Measurements from ENCODE around the gene FRS2.

FRS2 gene

GRCh38 chr12:69534389-69534822, 64.2 kb downstream of the FRS2 start:
- no peak for DNase-seq

GRCh38 chr12:69540987-69541386, 70.8 kb downstream of the FRS2 start:
- DNase-seq = no peak

DNA sequence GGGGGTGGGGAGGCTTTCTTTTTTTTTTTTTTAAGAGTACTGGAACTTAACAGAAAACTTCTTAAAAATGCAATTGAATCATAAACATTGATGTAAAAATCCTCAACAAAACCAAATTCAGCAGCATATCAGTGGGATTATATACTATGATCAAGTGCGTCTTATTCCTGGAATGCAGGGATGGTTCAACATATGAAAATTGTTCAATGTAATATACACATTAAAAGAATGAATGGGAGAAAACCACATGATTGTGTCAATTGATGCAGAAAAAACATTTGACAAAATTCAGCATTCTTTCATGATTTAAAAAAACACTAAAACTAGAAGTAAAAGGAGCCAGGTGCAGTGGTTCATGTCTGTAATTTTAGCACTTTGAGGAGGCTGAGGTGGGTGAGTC, 73.9 kb downstream of the FRS2 start:
- DNase-seq = no peak

DNA sequence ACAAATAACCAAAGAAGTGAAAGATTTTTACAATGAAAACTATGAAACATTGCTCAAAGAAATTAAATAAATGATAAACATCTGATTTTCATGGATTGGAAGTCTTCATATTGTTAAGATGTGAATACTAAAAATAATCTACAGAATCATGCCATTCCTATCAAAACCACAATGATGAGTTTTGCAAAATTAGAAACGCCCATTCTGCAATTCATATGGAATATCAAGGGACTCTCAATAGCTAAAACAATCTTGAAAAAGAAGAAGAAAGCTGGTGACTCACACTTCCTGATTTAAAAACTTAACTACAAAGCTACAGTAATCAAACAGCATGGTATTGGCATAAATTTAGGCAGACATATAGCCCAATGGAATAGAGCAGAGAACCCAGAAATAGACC, 74.9 kb downstream of the FRS2 start:
- no peak for DNase-seq

GRCh38 chr12:69546693-69547438, 76.7 kb downstream of the FRS2 start:
- no peak for DNase-seq

GRCh38 chr12:69548687-69549086, 78.5 kb downstream of the FRS2 start:
- no peak for DNase-seq

DNA sequence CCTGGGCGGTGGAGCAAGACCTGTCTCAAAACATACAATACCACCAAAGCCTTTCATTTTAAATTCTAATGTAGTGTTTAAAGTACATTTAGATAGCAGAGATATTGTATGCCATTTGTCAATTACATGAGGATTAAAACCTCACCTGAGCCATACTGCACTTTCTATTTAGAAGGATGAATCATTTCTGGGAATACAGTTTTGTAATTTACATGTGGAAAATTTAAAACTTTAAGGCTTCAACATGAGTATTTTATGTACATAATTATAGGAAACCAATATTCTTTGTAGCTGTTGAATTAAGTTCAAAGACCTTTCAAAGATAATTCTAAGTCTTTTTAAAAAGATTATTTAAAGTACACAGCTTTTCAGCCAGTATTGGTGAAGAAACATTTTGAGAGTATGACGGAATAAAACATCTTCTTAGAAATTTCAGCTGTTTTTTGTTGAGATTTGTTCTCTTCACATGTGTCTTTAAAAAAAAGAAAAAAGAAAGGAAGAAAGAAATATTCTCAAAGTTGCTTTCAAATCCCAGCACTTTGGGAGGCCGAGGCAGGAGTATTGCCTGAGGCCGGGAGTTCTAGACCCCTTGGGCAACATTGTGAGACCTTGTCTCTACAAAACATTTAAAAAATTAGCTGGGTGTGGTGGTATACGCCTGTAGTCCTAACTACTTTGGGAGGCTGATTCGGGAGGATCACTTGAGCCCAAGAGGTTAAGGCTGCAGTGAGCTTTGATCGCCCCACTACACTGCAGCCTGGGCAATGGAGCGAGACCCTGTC, 80.6 kb downstream of the FRS2 start:
- no peak for DNase-seq

DNA sequence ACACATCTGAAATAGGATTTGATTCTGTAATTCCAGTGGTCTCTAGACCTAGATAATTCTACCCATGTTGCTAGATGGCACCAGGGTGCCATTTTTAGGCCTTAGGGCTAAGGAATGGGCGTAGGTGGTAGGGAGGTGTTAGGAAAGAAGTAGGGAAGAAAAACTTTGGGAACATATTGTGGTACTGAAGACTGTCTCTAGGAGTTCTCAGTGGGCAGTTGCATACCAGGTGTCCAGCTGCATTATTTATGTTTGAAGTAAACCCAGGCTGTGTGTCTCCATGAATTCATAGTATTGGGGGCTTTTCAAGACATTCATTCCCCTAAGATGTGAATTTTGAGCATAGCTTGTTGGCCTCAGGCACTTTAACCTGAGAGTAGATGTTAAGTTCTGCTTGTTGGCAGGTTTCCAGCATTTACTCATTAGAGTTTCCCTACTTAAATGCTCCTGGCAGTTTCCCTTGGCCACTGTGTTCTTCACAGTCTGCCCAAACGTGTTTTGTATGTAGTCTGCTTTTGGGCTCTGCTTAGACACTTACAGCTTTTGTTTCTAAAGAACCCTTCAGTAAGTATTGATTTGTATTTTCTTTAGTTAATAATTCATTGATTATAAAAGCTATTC, 83.5 kb downstream of the FRS2 start:
- DNase-seq = no peak

- no peak for DNase-seq
Measured at GRCh38 chr12:69555461-69555860, 85.3 kb downstream of the FRS2 start.

- no peak for DNase-seq
Measured at GRCh38 chr12:69556383-69556782, 86.2 kb downstream of the FRS2 start.

GRCh38 chr12:69563166-69563762, 93.1 kb downstream of the FRS2 start:
- no peak for DNase-seq

GRCh38 chr12:69566603-69567002, 96.4 kb downstream of the FRS2 start:
- no peak for DNase-seq

DNA sequence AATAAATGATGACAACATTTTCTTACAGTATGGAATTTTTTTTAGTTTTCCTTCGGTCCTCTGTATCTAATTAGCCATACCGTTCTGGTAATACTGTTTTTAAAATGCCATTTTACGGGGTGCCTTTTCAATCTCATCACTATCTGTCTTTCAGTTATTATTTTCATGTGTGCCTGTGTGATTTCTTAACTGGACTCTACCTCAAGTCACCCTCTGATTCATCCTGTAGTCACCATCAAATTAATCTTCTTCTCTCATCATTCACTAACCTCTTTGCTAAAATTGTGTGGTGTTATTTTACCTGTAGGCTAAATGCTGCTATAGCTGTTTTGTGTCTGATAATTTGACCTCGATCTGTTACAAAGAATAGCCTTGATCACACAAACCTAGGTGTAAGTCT, 99.0 kb downstream of the FRS2 start:
- no peak for DNase-seq

DNA sequence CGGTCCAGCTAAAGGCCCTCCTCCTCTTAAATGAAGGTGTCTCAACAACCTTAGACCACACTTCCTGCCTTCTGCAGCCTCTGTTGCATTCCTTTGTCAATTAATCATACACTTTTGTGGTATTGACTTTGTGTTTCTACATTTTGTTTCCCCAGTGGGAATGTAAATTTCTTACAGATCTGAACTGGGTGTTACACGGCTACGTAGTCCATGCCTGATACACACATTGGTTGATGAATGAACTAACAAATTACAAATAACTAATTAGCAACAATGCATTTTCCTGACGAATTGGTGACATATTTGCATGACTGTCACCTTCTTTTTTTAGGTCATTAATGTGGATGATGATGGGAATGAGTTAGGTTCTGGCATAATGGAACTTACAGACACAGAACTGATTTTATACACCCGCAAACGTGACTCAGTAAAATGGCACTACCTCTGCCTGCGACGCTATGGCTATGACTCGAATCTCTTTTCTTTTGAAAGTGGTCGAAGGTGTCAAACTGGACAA, 99.9 kb downstream of the FRS2 start:
- no peak for DNase-seq

DNA sequence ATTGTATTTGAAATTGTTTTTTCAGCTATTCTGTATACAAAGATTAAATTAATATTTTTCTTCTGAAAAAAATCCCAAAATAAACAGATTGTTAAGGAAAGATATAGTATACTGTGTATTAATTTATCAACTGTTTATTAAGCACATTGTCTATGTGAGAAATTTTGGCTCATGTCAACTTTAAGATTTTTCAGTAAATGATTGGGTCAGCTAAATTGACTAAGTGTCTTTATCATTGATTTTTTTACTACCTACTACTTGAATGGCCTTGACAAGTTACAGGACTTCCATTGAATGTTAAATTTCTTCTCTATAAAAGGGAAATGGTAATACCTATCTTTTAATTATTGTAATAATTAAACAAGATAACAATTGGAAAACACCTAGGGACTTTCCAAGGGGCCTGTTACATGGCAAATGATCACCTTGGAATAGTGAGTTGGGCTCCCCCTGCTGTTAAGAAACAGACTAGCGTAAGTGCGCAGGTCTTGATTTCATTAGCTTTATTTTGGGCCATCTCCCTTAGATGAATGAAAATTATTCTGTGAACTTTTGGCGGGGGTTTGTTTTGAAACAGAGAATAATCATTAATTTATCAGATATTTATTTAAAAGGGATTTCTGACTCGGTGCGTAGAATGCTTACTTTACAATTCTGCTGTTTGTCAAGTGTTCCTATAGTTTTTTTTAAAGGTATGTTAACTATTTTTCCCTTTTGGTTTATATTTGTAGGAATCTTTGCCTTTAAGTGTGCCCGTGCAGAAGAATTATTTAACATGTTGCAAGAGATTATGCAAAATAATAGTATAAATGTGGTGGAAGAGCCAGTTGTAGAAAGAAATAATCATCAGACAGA, 100.6 kb downstream of the FRS2 start:
- no peak for DNase-seq

DNA sequence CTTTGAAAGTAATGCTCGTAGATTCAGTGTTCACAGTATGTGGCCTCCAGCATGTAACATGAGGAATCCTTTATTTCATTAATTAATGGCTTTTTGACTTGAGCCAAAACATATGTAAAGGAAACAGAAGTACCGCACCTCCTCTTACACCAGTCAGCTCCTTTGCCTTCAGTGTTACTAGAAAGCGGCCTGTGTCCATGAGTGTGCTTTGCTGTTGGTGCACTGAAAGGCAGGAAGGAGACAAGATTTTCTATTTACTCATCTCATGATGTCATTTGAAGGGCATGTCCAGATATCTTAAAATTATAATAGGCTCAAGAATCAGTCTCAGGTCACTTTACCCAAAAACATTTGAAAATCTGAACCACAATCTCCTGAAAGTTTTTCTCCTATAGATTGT, 105.2 kb downstream of the FRS2 start:
- DNase-seq = no peak

GRCh38 chr12:69578283-69578682, 108.1 kb downstream of the FRS2 start:
- no peak for DNase-seq

- DNase-seq = no peak
Measured at GRCh38 chr12:69579029-69579428, 108.8 kb downstream of the FRS2 start.

- DNase-seq = no peak
Measured at GRCh38 chr12:69580074-69580473, 109.9 kb downstream of the FRS2 start.

GRCh38 chr12:69583203-69583602, 113.0 kb downstream of the FRS2 start:
- DNase-seq = no peak

DNA sequence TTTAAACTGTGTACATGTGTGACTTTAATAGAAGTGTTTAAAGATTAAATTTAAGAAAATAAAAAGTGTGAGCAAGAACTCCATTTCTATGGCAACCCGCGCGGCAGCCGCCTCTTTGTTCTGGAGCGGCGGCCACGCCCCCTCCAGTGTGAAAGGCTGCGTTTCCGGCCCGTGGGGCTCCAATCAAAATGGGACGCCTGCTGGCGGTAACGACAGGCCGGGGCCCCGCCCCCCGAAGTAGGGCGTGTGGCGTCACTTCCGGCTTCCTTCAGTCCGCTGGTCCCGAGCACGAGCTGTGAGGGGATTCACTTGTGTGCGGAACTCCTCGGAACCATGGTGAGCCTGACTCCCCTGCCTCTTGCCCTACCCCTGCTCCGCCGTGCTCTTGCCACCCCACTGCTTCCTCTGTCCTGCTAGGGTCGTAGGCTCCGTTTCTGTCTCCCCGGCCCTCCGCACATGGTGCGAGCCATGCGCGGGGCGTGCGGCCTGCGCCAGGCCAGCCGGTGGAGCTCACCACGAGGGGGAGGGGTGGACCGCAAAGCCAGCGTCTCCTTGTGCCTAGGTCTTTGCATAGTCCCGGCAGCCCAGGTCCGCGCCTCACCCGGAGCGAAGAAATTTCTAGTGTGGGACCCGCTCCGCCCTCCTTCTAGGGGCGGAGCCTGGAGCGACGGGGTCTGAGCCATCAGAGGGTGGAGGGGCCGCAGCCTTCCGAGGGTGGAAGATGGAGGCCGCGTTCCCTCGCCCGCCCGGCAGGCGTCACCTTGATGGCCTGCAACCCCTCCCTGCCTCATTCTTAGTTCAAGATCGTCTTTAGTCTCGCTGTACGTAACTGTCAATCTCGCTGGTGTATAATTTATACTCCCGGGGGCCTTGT, 115.2 kb downstream of the FRS2 start, which contains the start of gene CCT2:
Gene CCT2 (plus strand): TSS at position 271 of the 874 bp plus-strand sequence. CDS start 63 bp downstream, at position 334.
- DNase-seq = peak; percentile 60
